GM18868 (cell line): ENCODE data around the gene ARAP2.

Experiments
- ATAC-seq: cut with Tn5 transposase; IDR thresholded peaks from one replicate; pipeline ENCODE4 v1.9.1; 2021; ENCODE audit warnings: mild to moderate bottlenecking, moderate library complexity; ENCODE audit not compliant: unreplicated experiment

ARAP2 gene

DNA sequence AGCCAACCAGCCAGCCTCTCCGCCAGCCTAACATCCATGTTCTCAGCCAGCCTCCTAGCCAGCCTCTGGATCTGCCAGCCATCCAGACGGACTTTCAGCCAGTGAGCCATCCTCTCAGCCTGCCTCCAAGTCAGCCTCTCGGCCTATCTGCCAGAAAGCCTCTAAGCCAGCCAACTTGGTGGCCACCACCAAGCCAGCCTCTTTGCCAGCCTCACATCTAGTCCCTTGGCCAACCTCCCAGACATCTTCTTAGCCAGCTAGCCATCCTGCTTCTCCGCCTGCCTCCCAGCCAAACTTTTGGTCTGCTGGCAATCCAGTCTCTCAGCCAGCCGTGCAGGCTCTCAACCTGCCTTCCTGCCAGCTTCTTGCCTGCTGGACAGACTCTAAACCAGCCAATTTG, 16.4 kb upstream of the ARAP2 start:
- no peak for ATAC-seq

- ATAC-seq, result peak; percentile 73
These were observed 12.1 kb upstream of the ARAP2 start for GRCh38 chr4:36256398-36256891.

GRCh38 chr4:36255577-36255976, 11.3 kb upstream of the ARAP2 start:
- peak; percentile 60 for ATAC-seq

DNA sequence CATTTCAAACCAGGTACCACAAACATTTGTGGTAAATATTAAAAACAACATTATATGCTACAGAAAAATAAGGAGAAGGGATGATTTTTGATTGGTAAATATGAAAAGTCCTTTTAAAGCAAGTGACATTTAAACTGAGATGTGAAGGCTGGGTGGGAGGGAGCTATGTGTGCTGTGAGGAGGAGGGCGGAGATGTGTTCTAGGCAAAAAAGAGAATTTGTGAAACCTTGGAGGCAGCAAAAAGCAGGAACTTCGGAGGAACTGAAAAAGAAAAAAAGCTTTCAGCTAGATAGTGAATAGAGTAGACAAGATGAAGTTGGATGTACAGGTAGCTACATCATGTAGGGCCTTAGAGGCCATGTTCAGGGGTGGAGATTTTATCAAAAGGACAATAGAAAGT, 10.1 kb upstream of the ARAP2 start:
- no peak for ATAC-seq

GRCh38 chr4:36251983-36252382, 7.7 kb upstream of the ARAP2 start:
- no peak for ATAC-seq

- ATAC-seq, result no peak
These were observed 5.3 kb upstream of the ARAP2 start for GRCh38 chr4:36249610-36250009.

DNA sequence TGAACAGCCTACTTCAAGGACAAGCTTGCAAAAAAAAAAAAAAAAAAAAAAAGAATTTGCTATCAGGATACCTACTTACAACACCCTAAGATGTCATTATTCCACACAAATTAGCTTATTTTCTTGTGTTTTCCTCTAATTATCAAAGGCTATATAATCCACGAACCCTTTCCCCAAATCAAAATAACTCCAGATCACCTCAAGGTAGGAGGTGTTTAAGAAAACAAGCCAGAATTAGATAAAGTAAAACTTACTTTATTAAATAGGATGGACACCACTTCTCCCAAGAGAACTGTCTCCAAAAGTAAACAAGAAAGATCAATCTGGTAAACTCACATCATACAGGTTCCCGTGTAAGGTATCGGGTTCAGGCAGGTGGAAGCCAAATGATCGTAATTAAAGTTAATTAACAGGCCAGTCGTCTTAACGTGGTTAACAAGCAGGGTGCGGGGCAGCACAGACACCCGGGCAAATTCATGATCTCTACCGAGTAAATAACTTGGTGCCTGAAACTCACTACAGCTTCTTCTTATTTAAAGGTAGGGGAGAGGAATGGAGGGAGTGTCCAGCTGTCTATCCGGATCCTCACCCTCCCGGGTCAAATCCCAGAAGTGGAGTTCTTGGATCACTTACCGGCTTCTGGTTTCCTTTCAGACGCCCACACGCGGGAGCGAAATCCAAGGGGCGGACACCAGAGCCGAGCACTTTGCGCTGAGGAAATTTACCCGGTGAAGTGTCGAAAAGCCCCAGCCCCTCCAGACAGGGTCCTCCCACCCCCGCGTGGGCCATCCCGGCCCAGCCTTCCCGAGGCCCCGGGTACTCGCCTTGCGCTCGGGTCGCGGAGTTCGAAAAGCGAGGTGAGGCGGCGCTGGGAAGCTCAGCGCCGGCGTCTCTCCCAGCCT, 708 bp downstream of the ARAP2 start:
- peak; percentile 34 for ATAC-seq

- ATAC-seq, result no peak
These were observed 1.5 kb downstream of the ARAP2 start for GRCh38 chr4:36242629-36243354.

GRCh38 chr4:36241771-36242170, 2.5 kb downstream of the ARAP2 start:
- peak; percentile 44 for ATAC-seq

GRCh38 chr4:36237366-36238313, 6.7 kb downstream of the ARAP2 start:
- no peak for ATAC-seq

DNA sequence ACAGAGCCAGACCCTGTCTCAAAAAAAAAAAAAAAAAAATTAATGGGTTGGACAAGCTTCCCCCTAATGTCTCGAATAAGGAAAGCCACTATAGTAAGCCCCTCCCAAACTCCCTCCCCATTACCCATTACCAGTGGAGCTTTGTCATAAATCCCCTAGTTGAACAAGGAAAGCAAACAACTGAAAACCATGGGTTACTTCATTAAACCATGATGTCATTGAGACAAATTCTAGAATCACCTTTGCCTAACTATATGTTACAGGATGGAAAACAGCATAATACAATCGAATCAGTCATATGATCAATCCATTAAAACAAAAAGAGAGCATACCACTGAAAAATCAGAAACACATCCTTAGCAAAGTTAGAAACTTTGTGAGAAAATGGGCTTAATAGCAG, 8.2 kb downstream of the ARAP2 start:
- ATAC-seq, result no peak

DNA sequence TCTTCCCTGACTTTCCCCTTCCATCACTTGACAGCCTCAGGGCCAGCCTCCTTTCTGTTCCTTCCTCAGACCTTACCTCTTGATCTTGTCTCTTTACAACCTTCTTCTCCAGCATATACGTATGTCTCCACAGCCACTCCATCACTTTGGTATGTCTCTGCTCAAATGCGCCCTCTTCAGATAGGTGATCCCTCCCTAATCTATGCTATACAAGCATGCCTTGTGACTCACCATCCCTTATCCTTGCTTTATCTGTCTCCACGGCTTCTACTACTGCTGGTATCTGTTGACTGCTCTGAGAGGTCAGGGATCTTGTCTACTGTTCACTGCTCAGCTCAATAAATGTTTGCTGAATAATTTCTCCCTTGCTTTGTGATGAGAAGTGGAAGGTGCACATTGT, 9.0 kb downstream of the ARAP2 start:
- ATAC-seq, result no peak

- no peak for ATAC-seq
These were observed 10.6 kb downstream of the ARAP2 start for GRCh38 chr4:36233567-36234266.

DNA sequence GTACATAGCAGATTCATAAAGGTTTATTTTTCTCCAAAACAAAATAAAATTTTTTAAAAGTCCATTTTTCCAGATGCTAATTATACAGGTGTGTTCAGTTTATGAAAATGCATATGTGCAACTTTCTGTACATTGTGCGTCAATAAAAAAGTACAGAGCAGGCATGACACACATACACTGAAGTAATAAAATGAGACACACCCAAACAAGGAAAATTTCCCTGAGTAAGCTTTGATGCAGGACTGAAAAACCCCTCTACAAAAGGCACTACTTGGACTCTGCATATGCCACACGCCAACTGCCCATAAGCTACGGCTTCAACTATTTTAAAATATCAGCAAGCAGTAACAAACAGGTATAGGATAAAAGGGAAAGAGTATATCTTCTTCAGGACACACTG, 13.8 kb downstream of the ARAP2 start:
- no peak for ATAC-seq

DNA sequence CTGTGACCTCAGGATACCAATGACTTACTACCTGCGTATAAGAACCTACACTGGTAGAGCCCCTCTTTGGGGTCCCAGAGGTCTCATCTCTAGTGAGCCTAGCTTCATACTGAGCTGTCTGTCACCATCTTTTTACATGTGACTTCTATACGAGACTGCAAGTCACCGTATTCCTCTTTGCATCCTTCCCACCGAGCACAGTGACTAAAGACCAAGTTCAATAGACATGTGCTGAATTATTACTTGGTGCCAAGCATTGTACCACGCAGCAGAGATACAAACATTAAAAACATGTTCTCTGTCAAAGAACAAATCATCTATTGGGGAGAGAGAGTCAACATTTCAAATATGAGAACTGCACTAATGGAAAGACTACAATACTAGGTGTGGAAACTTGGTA, 16.4 kb downstream of the ARAP2 start:
- ATAC-seq, result no peak

GRCh38 chr4:36226430-36227227, 17.7 kb downstream of the ARAP2 start:
- ATAC-seq, result no peak

DNA sequence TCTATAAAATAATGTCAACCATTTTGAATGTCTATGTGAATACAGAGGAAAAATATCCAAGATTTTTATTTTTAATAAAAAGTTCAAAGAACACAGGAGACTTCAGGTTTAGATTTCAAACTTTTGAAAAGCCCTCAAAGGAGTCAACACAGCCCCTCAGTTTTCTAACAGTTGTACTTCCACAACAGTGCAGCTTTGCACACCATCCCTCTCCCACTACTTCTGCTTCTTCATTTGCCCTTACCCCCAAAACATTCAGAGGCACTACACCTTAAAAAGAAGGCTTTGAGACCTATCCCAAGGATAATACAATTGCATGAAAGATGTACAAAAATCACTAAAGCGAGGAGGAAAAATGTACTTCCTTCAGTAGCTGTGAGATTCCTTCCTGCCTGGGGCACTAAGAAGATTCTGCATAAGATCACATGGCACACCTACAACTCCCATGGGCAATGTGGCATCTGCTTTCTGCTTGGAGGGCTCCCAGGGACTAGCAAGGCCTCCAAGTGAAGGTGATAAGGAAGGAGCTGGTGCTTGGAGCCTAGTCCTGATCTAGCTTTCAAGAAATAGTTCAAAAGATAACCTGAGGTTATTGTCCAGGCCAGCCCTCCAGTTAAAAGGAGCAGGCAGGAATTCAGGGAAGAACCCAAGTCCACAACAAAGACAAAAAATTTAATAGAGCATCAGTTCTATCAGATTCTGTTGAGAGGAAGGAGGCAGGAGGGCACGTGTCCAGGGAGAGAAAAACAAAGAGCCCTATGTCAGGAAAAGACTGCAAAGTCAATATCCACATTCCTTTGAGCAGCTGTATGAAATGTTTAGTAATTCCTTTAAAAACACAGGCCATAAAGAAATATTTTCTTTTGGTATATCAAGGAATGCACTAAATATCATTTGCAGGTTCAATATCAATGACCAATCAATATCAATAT, 19.1 kb downstream of the ARAP2 start:
- peak; percentile 65 for ATAC-seq

DNA sequence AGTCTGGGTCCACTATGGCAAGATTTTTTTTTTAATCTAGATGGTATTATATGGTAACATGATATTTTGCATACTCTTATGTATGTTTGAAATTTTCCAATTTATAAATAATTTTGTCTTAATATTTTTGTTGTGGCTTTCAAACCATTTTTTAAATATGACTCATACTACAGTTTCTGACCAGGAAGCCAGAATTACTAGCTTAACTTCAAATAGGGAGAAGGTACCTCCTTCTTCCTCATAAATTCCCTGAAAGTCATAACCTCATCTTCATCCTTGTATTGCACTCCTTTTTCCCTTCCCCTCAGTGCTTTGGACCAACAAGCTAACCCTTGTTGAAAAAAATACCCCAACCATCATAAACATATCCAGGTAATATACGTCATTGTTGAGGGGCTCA, 21.6 kb downstream of the ARAP2 start:
- no peak for ATAC-seq
